H1 (cell line): ENCODE data around the gene ACOT7.
"Not testable (repeated sequence)": the region's sequence is repeated elsewhere in the genome, so short reads cannot be mapped to it uniquely, and the experiment has no call there.

ENCODE experiments used
- ASH2L ChIP-seq: fragments of 200-600, 300-600 bp; sonication (generic); IDR thresholded peaks from one replicate; pipeline ENCODE4 v1.7.1; 2017; ENCODE audit warnings: low read length
- BRCA1 ChIP-seq: IDR thresholded peaks from 2 replicates; pipeline ENCODE4 v1.6.1; 2012; ENCODE audit warnings: low read depth, low read length, improper control_type of control experiment
- CEBPB ChIP-seq: IDR thresholded peaks from 2 replicates; pipeline ENCODE4 v1.6.1; 2012; ENCODE audit warnings: low read depth, low read length
- CTCF ChIP-seq, 3 experiments: IDR thresholded peaks; 1 replicate in 2 of 3; 2 replicates in 1 of 3; pipeline versions ENCODE4 v1.5.1 to v1.6.1; 2011; ENCODE audit warnings: low read length in 3 of 3, mild to moderate bottlenecking in 3 of 3, inconsistent platforms in 2 of 3, low read depth in 1 of 3, moderate library complexity in 1 of 3; ENCODE audit not compliant: insufficient read depth in 1 of 3; ENCODE audit errors: control extremely low read depth in 1 of 3
- EZH2 ChIP-seq: fragments of 200-600 bp; sonication (generic); IDR thresholded peaks from 2 replicates; pipeline ENCODE4 v1.7.1; 2012; ENCODE audit warnings: low read depth, mild to moderate bottlenecking, moderate library complexity, low read length, inconsistent platforms; ENCODE audit not compliant: severe bottlenecking
- JUN ChIP-seq: IDR thresholded peaks from 2 replicates; pipeline ENCODE4 v1.6.1; 2011; ENCODE audit warnings: low read depth, mild to moderate bottlenecking, improper control_type of control experiment, low read length
- POLR2A ChIP-seq, 2 experiments: IDR thresholded peaks; 1 replicate in 1 of 2; 2 replicates in 1 of 2; pipeline ENCODE4 v1.6.1; 2011; ENCODE audit warnings: low read depth in 2 of 2, low read length in 2 of 2, mild to moderate bottlenecking in 2 of 2; ENCODE audit errors: control extremely low read depth in 1 of 2
- POLR2AphosphoS5 ChIP-seq: IDR thresholded peaks from 2 replicates; pipeline ENCODE4 v1.6.1; 2011; ENCODE audit warnings: low read depth, low read length
- TAF7 ChIP-seq: optimal IDR thresholded peaks from 2 replicates; pipeline ENCODE3; 2011; ENCODE audit warnings: low read depth, mild to moderate bottlenecking, inconsistent platforms, low read length, moderate library complexity, borderline replicate concordance
- ZNF274 ChIP-seq: IDR thresholded peaks from 2 replicates; pipeline ENCODE4 v1.7.0; 2012; ENCODE audit warnings: low read length, borderline replicate concordance; ENCODE audit errors: extremely low read depth
- TF ChIP-seq, protein P1 (sequence below): IDR thresholded peaks from 2 replicates; pipeline ENCODE4 v1.6.1; 2012; ENCODE audit warnings: inconsistent platforms

DNA sequence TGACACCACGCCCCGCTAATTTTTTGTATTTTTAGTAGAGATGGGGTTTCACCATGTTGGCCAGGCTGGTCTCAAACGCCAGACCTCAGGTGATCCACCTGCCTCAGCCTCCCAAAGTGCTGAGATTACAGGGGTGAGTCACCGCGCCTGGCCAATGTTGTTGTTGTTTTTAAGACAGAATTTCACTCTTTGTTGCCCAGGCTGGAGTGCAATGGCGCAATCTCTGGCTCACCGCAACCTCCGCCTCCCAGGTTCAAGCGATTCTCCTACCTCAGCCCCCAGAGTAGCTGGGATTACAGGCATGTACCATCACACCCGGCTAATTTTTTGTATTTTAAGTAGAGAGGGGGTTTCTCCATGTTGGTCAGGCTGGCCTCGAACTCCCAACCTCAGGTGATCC, 173.9 kb downstream of the ACOT7 start:
- TF ChIP-seq EZH2; BRCA1; JUN; ASH2L; TAF7; CEBPB; CTCF (IDR thresholded peaks at IDR 0.05; ENCODE audit: control extremely low read depth in 1 of 3, insufficient read depth in 1 of 3, low read depth in 1 of 3, low read length in 3 of 3); POLR2AphosphoS5; POLR2A (IDR thresholded peaks at IDR 0.05; ENCODE audit: control extremely low read depth in 1 of 2, low read depth in 2 of 2, low read length in 2 of 2); ZNF274: not testable (repeated sequence)
- TF ChIP-seq, protein P1, sequence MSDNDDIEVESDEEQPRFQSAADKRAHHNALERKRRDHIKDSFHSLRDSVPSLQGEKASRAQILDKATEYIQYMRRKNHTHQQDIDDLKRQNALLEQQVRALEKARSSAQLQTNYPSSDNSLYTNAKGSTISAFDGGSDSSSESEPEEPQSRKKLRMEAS, result not testable (repeated sequence)
